Lung (tissue), 12 donors: ENCODE results near the gene MROH9. TPM values are rescaled to one million over a fixed set of nuclear protein-coding genes. Genes with fewer than 3 reads are reported as not detected.

Source experiments
- ATAC-seq: fragments of 200-7000 bp; cut with Tn5 transposase; one replicate; pipeline ENCODE4 v1.9.1; 2020; ENCODE audit warnings: moderate number of reproducible peaks; ENCODE audit not compliant: insufficient read depth, low FRiP score
- DNase-seq, 3 donors: peaks; one replicate each; pipeline ENCODE4 v3.0.0-alpha.2; 2013 to 2017
- H3K27ac ChIP-seq, 2 donors: one replicate each; pipeline ENCODE4 v1.5.1; 2013; ENCODE audit warnings: mild to moderate bottlenecking in 2 of 2, moderate library complexity in 2 of 2, control low read depth in 1 of 2, inconsistent platforms in 1 of 2, low read depth in 1 of 2, low read length in 1 of 2
- H3K27me3 ChIP-seq, 3 donors: one replicate each; pipeline ENCODE4 v1.5.1; 2013; ENCODE audit warnings: low read length in 2 of 3; ENCODE audit not compliant: control insufficient read depth in 3 of 3, insufficient read depth in 3 of 3
- H3K36me3 ChIP-seq, 4 donors: one replicate each; pipeline ENCODE4 v1.5.1; 2013; ENCODE audit warnings: low read length in 4 of 4, mild to moderate bottlenecking in 1 of 4, moderate library complexity in 1 of 4; ENCODE audit not compliant: control insufficient read depth in 4 of 4, insufficient read depth in 4 of 4
- H3K4me1 ChIP-seq, 5 donors: one replicate each; pipeline ENCODE4 v1.5.1; 2013; ENCODE audit warnings: low read length in 5 of 5, mild to moderate bottlenecking in 2 of 5, moderate library complexity in 1 of 5; ENCODE audit not compliant: control insufficient read depth in 5 of 5, insufficient read depth in 5 of 5
- H3K4me3 ChIP-seq: one replicate; pipeline ENCODE4 v1.5.1; 2013; ENCODE audit warnings: mild to moderate bottlenecking, control low read depth, moderate library complexity
- H3K9ac ChIP-seq, 2 donors: one replicate each; pipeline ENCODE4 v1.5.1; 2013; ENCODE audit warnings: low read length in 2 of 2, control low read depth in 1 of 2; ENCODE audit not compliant: insufficient read depth in 1 of 2
- H3K9me3 ChIP-seq, 4 donors: one replicate each; pipeline ENCODE4 v1.5.1; 2013; ENCODE audit warnings: low read length in 3 of 4, mild to moderate bottlenecking in 1 of 4, moderate library complexity in 1 of 4; ENCODE audit not compliant: control insufficient read depth in 4 of 4, insufficient read depth in 3 of 4
- CTCF ChIP-seq: IDR thresholded peaks from 2 replicates; pipeline ENCODE4 v1.5.1; 2012; ENCODE audit warnings: mild to moderate bottlenecking; ENCODE audit errors: control extremely low read depth, extremely low read depth
- WGBS, 2 donors: extraction: QIAGEN DNeasy Blood & Tissue Kit; methylation state at CpG; one replicate each; pipeline ENCODE4 v1.1.7; 2013; 5-methylcytosine and 5-hydroxymethylcytosine counted together
- polyA plus RNA-seq, 2 donors: library from polyadenylated mRNA; stranded (reverse); fragments of 200-250 nt; gene quantifications; one replicate each; pipeline ENCODE4 v1.2.1, GENCODE V29; 2013
- total RNA-seq, 2 donors: library from RNA; depleted of rRNA in 1 of 2; stranded (reverse); fragments of >200 nt in 1 of 2; gene quantifications; one replicate each; pipeline ENCODE4 v1.2.1, GENCODE V29; 2014 to 2021
- donor health status: control.
- donor health status: control.
- donor health status: Bipolar disorder and iron deficiency.
- donor health status: healthy.
- donor health status: DM: yes; HTN: yes; CAD: no.

MROH9 gene
- total and polyA plus RNA-seq, 4 donors, result 0.49 to 11.6 (median 2.1) TPM

GRCh38 chr1:171084870-171085269 is 149.5 kb downstream of the MROH9 start:
- TF ChIP-seq CTCF, result no peak
- Histone ChIP-seq H3K9ac (no peak overlapping the region), H3K4me3 (no peak overlapping the region), H3K4me1 (peaks cover 0 to 33% (median 23%) of the 10 kb centered on the region in 5 donors), H3K9me3 (no peaks in the 10 kb centered on the region), H3K36me3 (no peaks in the 10 kb centered on the region), H3K27me3 (no peaks in the 10 kb centered on the region), H3K27ac (no peak overlapping the region)
- DNase-seq (no peak), ATAC-seq (no peak)
- 88 to 91% methylated on average over 2 of the region's 2 CpGs for WGBS, 2 donors

GRCh38 chr1:171087896-171088295 is 152.6 kb downstream of the MROH9 start:
- H3K27me3 ChIP-seq, result no peaks in the 10 kb centered on the region
- TF ChIP-seq CTCF, result no peak
- ATAC-seq, result no peak

GRCh38 chr1:171090604-171091003 is 155.3 kb downstream of the MROH9 start, which contains the start of gene FMO3:
Gene FMO3, plus strand, starts transcription at chr1:171090905. Its CDS starts 1,754 bp downstream, at chr1:171092659.
- Histone ChIP-seq H3K36me3 (no peaks in the 10 kb centered on the region), H3K4me3 (no peak within 1 kb of the TSS)

More at GRCh38 chr1:171087896-171088295, 152.6 kb downstream of the MROH9 start:
- Histone ChIP-seq H3K27ac (no peak overlapping the region), H3K9ac (no peak overlapping the region), H3K36me3 (no peaks in the 10 kb centered on the region), H3K9me3 (no peaks in the 10 kb centered on the region), H3K4me3 (no peak overlapping the region), H3K4me1 (peaks cover 0 to 18% (median 8%) of the 10 kb centered on the region in 5 donors)
- no peak for DNase-seq

More at GRCh38 chr1:171090604-171091003, 155.3 kb downstream of the MROH9 start, which contains the start of gene FMO3:
- Histone ChIP-seq H3K4me1 (peaks cover 0 to 6% (median 0%) of the 10 kb centered on the region in 5 donors), H3K27ac (no peak within 1 kb of the TSS), H3K9ac (no peak within 1 kb of the TSS), H3K27me3 (no peaks in the 10 kb centered on the region), H3K9me3 (no peaks in the 10 kb centered on the region)
- no peak for TF ChIP-seq CTCF
- ATAC-seq (no peak), DNase-seq (no peak)
- WGBS, 2 donors, result 79 to 88% methylated on average over 5 of the region's 5 CpGs
